ENCODE data around the gene RYR1. TPM values are rescaled to one million over a fixed set of nuclear protein-coding genes. Genes with fewer than 3 reads are reported as not detected.

The RYR1 gene
- total RNA-seq, 1 donor from 2014 or later, result 1.3 TPM

GRCh38 chr19:38400361-38400760 lies 33.1 kb upstream of the RYR1 start:
- H3K27ac Mint-ChIP-seq (ENCODE audit: unreplicated experiment), result peak overlapping the region; percentile 84
- no peaks in the 10 kb centered on the region for H3K9me3 Mint-ChIP-seq (ENCODE audit: unreplicated experiment)
- peaks cover 32% of the 10 kb centered on the region for H3K27me3 Mint-ChIP-seq (ENCODE audit: unreplicated experiment)

GRCh38 chr19:38401148-38401547 lies 32.3 kb upstream of the RYR1 start:
- Mint-ChIP-seq H3K27me3 (ENCODE audit: unreplicated experiment) (peaks cover 31% of the 10 kb centered on the region), H3K4me1 (ENCODE audit: unreplicated experiment) (peaks cover 18% of the 10 kb centered on the region), H3K27ac (ENCODE audit: unreplicated experiment) (peak overlapping the region; percentile 89), H3K4me3 (ENCODE audit: unreplicated experiment) (no peak overlapping the region), H3K36me3 (ENCODE audit: low read depth, unreplicated experiment) (peaks cover 6% of the 10 kb centered on the region), H3K9me3 (ENCODE audit: unreplicated experiment) (no peaks in the 10 kb centered on the region)
- TF ChIP-seq CTCF (IDR thresholded peaks at IDR 0.05; ENCODE audit: unreplicated experiment), result no peak
- peak; percentile 34 for DNase-seq (ENCODE audit: low spot score)

More at GRCh38 chr19:38400361-38400760, 33.1 kb upstream of the RYR1 start:
- peaks cover 6% of the 10 kb centered on the region for H3K36me3 Mint-ChIP-seq (ENCODE audit: low read depth, unreplicated experiment)
- peak overlapping the region; percentile 63 for H3K4me3 Mint-ChIP-seq (ENCODE audit: unreplicated experiment)
- TF ChIP-seq CTCF (IDR thresholded peaks at IDR 0.05; ENCODE audit: unreplicated experiment), result no peak
- H3K4me1 Mint-ChIP-seq (ENCODE audit: unreplicated experiment), result peaks cover 18% of the 10 kb centered on the region
- DNase-seq (ENCODE audit: low spot score), result no peak

DNA sequence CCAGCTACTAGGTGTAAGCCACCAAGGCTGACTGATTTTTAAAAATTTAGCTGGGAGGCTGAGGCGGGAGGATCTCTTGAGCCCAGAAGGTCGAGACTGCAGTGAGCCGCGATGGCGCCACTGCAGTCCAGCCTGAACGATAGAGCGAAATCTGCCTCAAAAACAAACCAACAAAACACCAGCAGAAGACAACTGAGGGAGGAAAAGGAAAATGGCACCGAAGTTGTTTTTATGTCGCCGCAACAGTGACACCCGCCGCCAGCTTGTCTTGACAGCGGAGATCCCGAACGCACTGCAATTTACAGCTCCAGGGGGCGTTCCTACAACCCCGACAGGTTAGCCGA lies 30.9 kb upstream of the RYR1 start:
- no peak for TF ChIP-seq CTCF (IDR thresholded peaks at IDR 0.05; ENCODE audit: unreplicated experiment)
- Mint-ChIP-seq H3K27me3 (ENCODE audit: unreplicated experiment) (peaks cover 19% of the 10 kb centered on the region), H3K36me3 (ENCODE audit: low read depth, unreplicated experiment) (no peaks in the 10 kb centered on the region), H3K4me3 (ENCODE audit: unreplicated experiment) (peak overlapping the region; percentile 87), H3K4me1 (ENCODE audit: unreplicated experiment) (peaks cover 18% of the 10 kb centered on the region), H3K27ac (ENCODE audit: unreplicated experiment) (peak overlapping the region; percentile 67), H3K9me3 (ENCODE audit: unreplicated experiment) (no peaks in the 10 kb centered on the region)
- no peak for DNase-seq (ENCODE audit: low spot score)

DNA sequence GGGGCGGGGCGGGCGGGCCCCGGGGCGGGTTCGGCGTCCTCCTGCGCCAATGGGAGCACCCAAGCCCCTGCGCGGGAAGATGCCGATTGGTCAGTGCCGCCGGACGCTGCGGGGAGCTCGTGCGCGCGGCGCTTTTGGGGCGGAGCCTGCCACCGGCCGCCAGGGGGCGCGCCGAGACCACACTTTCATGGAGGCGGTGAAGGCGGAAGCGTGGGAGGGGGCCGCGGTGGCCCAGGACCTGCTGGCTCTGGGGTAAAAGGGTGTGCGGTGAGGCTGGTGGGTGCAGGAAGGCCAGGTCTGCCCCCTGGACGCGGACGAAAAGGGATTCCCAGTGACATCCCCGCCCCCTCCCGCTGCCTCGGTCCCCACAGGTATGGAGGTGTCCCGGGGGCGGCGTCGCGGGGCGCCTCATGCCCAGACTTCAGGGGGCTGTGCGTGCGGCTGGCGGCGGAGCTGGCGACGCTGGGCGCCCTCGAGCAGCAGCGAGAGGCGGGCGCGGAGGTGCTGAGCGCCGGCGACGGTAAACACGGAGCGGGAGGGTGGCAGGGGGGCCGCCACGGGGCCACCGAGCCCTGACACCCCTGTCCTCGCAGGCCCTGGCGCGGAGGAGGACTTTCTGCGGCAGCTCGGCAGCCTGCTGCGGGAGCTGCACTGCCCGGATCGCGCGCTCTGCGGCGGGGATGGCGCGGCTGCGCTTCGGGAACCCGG lies 30.4 kb upstream of the RYR1 start, which contains the start of gene FAM98C:
FAM98C (plus strand) TSS at position 127 of the 708 bp plus-strand sequence; CDS start at position 188, 61 bp downstream.
- Mint-ChIP-seq H3K4me1 (ENCODE audit: unreplicated experiment) (peaks cover 18% of the 10 kb centered on the region), H3K4me3 (ENCODE audit: unreplicated experiment) (peak within 1 kb of the TSS; percentile 87), H3K36me3 (ENCODE audit: low read depth, unreplicated experiment) (no peaks in the 10 kb centered on the region), H3K27ac (ENCODE audit: unreplicated experiment) (peak within 1 kb of the TSS; percentile 67), H3K9me3 (ENCODE audit: unreplicated experiment) (no peaks in the 10 kb centered on the region), H3K27me3 (ENCODE audit: unreplicated experiment) (peaks cover 19% of the 10 kb centered on the region)
- DNase-seq (ENCODE audit: low spot score), result peak; percentile 99
- TF ChIP-seq CTCF (IDR thresholded peaks at IDR 0.05; ENCODE audit: unreplicated experiment), result peak; percentile 99

GRCh38 chr19:38404858-38405257 lies 28.6 kb upstream of the RYR1 start:
- no peak for DNase-seq (ENCODE audit: low spot score)
- Mint-ChIP-seq H3K36me3 (ENCODE audit: low read depth, unreplicated experiment) (peaks cover 3% of the 10 kb centered on the region), H3K27ac (ENCODE audit: unreplicated experiment) (no peak overlapping the region), H3K4me3 (ENCODE audit: unreplicated experiment) (no peak overlapping the region), H3K27me3 (ENCODE audit: unreplicated experiment) (peaks cover 14% of the 10 kb centered on the region), H3K9me3 (ENCODE audit: unreplicated experiment) (no peaks in the 10 kb centered on the region), H3K4me1 (ENCODE audit: unreplicated experiment) (peaks cover 14% of the 10 kb centered on the region)
- TF ChIP-seq CTCF (IDR thresholded peaks at IDR 0.05; ENCODE audit: unreplicated experiment), result no peak
